NB4 (cell line): ENCODE data around the gene FCMR.

Source experiments
- DNase-seq: peaks from one replicate; pipeline ENCODE4 v3.0.0; 2010; ENCODE audit warnings: low read depth
- H3K4me3 ChIP-seq: one replicate; pipeline ENCODE4 v1.5.1; 2011; ENCODE audit warnings: mild to moderate bottlenecking, low read depth, low read length, moderate library complexity
- CTCF ChIP-seq: IDR thresholded peaks from one replicate; pipeline ENCODE4 v1.5.1; 2012; ENCODE audit warnings: low read depth, low read length
- MAX ChIP-seq: IDR thresholded peaks from 2 replicates; pipeline ENCODE4 v1.6.1; 2011; ENCODE audit warnings: low read depth, low read length
- MYC ChIP-seq: IDR thresholded peaks from 2 replicates; pipeline ENCODE4 v1.6.1; 2011; ENCODE audit warnings: low read depth, low read length
- POLR2A ChIP-seq: IDR thresholded peaks from 2 replicates; pipeline ENCODE4 v1.6.1; 2011; ENCODE audit warnings: mild to moderate bottlenecking; ENCODE audit not compliant: insufficient read length; ENCODE audit errors: extremely low read depth

The FCMR gene

GRCh38 chr1:206933333-206933945 is 11.7 kb upstream of the FCMR start:
- no peak overlapping the region for H3K4me3 ChIP-seq
- peak; percentile 56 for DNase-seq
- TF ChIP-seq CTCF (peak; percentile 82), POLR2A (no peak), MYC (no peak)

- DNase-seq = no peak
- no peak for TF ChIP-seq MAX
- TF ChIP-seq CTCF = no peak
- TF ChIP-seq POLR2A = no peak
- no peak for TF ChIP-seq MYC
- no peak overlapping the region for H3K4me3 ChIP-seq
These were observed 10.4 kb upstream of the FCMR start for GRCh38 chr1:206932177-206932576.

GRCh38 chr1:206931709-206932108 is 10.0 kb upstream of the FCMR start:
- H3K4me3 ChIP-seq = no peak overlapping the region
- no peak for DNase-seq
- peak; percentile 8 for TF ChIP-seq CTCF
- TF ChIP-seq POLR2A = no peak

GRCh38 chr1:206930210-206930798 is 8.6 kb upstream of the FCMR start:
- TF ChIP-seq POLR2A (no peak), MAX (no peak), MYC (no peak), CTCF (no peak)
- no peak for DNase-seq
- no peak overlapping the region for H3K4me3 ChIP-seq

- no peak overlapping the region for H3K4me3 ChIP-seq
- no peak for TF ChIP-seq MAX
- no peak for TF ChIP-seq POLR2A
- TF ChIP-seq CTCF = no peak
- no peak for TF ChIP-seq MYC
These were observed 7.8 kb upstream of the FCMR start for GRCh38 chr1:206929524-206929923.

GRCh38 chr1:206926286-206926685 is 4.5 kb upstream of the FCMR start:
- DNase-seq = no peak
- H3K4me3 ChIP-seq = no peak overlapping the region
- TF ChIP-seq CTCF (no peak), POLR2A (no peak), MYC (no peak), MAX (no peak)

More at GRCh38 chr1:206929524-206929923, 7.8 kb upstream of the FCMR start:
- DNase-seq = no peak
